GM06990 (cell line): ENCODE measurements around the gene BRD8.
"Not testable (repeated sequence)": the region's sequence is repeated elsewhere in the genome, so short reads cannot be mapped to it uniquely, and the experiment has no call there.

Experiments
- DNase-seq: peaks from one replicate; pipeline ENCODE4 v3.0.0-alpha.2; 2011; ENCODE audit not compliant: insufficient read length; ENCODE audit errors: extremely low read depth
- H3K27me3 ChIP-seq: replicated peaks from 2 replicates; pipeline ENCODE4 v1.6.0; 2011; ENCODE audit warnings: low read length; ENCODE audit not compliant: control insufficient read depth, insufficient read depth
- H3K36me3 ChIP-seq: 2 replicates; pipeline ENCODE4 v1.5.1; 2011; ENCODE audit warnings: low read length; ENCODE audit not compliant: control insufficient read depth, insufficient read depth
- H3K4me3 ChIP-seq: replicated peaks from 2 replicates; pipeline ENCODE4 v1.5.1; 2011; ENCODE audit warnings: low read depth, mild to moderate bottlenecking, control low read depth, low read length
- TF ChIP-seq, protein P1 (sequence below): IDR thresholded peaks from 2 replicates; pipeline ENCODE4 v1.5.1; 2011; ENCODE audit warnings: low read length, control low read depth, mild to moderate bottlenecking, inconsistent platforms; ENCODE audit not compliant: insufficient read depth, poor library complexity, severe bottlenecking

Gene BRD8

GRCh38 chr5:138157626-138158025 lies 20.8 kb downstream of the BRD8 start:
- Histone ChIP-seq H3K27me3 (no peaks in the 10 kb centered on the region), H3K4me3 (no peak overlapping the region), H3K36me3 (peaks cover 16% of the 10 kb centered on the region)
- DNase-seq = no peak
- TF ChIP-seq, protein P1, sequence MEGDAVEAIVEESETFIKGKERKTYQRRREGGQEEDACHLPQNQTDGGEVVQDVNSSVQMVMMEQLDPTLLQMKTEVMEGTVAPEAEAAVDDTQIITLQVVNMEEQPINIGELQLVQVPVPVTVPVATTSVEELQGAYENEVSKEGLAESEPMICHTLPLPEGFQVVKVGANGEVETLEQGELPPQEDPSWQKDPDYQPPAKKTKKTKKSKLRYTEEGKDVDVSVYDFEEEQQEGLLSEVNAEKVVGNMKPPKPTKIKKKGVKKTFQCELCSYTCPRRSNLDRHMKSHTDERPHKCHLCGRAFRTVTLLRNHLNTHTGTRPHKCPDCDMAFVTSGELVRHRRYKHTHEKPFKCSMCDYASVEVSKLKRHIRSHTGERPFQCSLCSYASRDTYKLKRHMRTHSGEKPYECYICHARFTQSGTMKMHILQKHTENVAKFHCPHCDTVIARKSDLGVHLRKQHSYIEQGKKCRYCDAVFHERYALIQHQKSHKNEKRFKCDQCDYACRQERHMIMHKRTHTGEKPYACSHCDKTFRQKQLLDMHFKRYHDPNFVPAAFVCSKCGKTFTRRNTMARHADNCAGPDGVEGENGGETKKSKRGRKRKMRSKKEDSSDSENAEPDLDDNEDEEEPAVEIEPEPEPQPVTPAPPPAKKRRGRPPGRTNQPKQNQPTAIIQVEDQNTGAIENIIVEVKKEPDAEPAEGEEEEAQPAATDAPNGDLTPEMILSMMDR = no peak

DNA sequence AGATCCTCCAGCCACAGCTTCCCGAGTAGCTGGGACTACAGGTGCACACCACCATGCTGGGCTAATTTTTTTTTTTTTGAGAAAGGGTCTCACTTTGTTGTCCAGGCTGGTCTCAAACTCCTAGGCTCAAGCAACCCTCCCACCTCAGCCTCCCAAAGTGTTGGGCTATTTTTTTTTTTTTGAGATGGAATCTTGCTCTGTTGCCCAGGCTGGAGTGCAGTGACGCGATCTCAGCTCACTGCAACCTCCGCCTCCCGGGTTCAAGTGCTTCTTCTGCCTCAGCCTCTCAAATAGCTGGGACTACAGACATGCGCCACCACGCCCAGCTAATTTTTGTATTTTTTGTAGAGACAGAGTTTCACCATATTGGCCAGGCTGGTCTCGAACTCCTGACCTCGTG lies 22.5 kb downstream of the BRD8 start:
- not testable (repeated sequence) for DNase-seq, H3K27me3 ChIP-seq, H3K4me3 ChIP-seq
- peaks cover 10% of the 10 kb centered on the region for H3K36me3 ChIP-seq

DNA sequence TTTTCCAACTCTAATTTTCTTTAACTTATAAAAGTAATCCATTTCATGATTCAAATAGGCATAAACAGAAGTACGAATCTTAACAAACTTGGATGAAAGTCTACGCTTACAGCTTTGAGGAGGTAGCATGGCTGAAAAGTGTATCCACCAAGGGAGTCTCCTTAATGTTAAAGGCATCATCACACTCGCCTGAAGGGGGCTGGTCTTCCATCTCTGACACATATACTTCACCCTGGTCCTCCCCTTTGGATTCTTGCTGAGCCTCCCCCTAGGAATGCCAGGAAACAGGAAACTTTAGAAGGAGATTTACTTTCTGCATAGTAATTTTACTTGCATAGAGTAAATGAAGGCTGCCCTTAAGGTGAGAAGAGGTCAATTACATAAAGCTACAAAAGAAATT lies 28.9 kb downstream of the BRD8 start:
- TF ChIP-seq, protein P1 = no peak
- no peak for DNase-seq

DNA sequence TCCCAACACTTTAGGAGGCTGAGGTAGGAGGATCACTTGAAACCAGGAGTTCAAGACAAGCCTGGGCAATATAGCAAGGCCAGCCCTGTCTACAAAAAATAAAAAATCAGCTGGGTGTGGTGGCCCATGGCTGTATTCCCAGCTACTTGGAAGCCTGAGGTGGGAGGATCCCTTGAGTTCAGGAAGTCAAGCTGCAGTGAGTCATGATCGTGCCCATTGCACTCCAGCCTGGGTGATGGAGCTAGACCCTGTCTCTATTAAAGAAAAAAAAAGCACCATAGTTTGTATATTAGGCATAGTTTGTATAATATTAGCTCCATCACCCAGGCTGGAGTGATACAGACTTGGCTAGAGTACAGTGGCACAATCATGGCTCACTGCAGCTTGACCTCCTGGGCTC lies 29.6 kb downstream of the BRD8 start:
- DNase-seq = no peak
- Histone ChIP-seq H3K27me3 (no peaks in the 10 kb centered on the region), H3K4me3 (no peak overlapping the region), H3K36me3 (no peaks in the 10 kb centered on the region)
- TF ChIP-seq, protein P1 = no peak

More for the DNA sequence above, 28.9 kb downstream of the BRD8 start:
- no peak overlapping the region for H3K4me3 ChIP-seq
- H3K36me3 ChIP-seq = no peaks in the 10 kb centered on the region
- no peaks in the 10 kb centered on the region for H3K27me3 ChIP-seq

DNA sequence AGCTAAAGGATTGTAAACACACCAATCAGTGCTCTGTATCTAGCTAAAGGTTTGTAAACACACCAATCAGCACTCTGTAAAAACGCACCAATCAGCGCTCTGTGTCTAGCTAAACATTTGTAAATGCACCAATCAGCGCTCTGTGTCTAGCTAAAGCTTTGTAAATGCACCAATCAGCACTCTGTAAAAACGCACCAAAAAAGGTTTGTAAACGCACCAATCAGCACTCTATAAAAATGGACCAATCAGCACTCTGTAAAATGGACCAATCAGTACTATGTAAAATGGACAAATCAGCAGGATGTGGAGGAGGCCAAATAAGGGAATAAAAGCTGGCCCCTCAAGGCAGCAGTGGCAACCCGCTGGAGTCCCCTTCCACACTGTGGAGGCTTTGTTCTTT lies 34.9 kb downstream of the BRD8 start:
- not testable (repeated sequence) for DNase-seq, H3K36me3 ChIP-seq, H3K27me3 ChIP-seq, H3K4me3 ChIP-seq

DNA sequence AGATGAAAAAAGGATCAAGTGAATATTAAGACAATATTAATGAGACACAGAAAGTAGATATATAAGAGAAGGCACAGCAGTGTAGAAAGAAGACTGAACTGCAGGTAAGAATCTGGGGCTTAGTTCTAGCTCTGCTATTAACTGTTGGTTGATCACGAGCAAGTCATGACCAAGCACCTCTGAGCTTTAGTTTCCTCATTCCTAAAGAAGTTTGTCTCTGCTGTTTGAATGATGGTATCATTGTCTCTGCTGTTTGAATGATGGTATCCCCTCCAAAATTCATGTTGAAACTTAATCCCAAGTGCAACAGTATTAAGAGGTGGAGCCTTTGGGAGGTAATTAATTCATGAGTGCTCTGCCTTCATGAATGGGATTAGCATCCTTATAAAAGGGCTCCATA lies 36.7 kb downstream of the BRD8 start:
- no peaks in the 10 kb centered on the region for H3K27me3 ChIP-seq
- no peak for DNase-seq
- no peak overlapping the region for H3K4me3 ChIP-seq
- TF ChIP-seq, protein P1 = no peak
- H3K36me3 ChIP-seq = no peaks in the 10 kb centered on the region

DNA sequence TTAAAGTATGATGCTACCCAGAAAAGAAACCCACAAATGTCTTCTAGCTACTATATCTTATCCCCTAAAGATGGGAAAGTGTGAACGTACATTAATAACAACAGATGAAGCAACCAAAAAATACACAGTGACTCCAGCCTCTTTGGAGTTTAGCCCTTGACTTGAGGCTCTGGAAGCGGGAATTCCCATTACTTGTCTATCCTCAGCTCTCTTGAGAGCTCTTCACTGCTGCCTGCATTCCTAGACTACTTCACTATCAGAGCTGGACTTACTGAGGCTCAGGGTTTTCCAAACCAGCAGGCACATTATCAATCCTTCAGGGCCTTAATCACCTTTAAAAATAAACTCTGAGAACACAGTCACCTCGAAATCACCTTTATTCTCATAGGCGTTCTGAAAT lies 38.2 kb downstream of the BRD8 start:
- no peak for DNase-seq
- TF ChIP-seq, protein P1 = no peak
- Histone ChIP-seq H3K4me3 (no peak overlapping the region), H3K36me3 (no peaks in the 10 kb centered on the region), H3K27me3 (no peaks in the 10 kb centered on the region)
